Putamen (tissue), 1 donor: ENCODE measurements around the gene PHF2.

Experiments
- DNase-seq: peaks from one replicate; pipeline ENCODE4 v3.0.0-alpha.2; 2016; ENCODE audit warnings: low spot score

Gene PHF2

GRCh38 chr9:93568169-93568568, 8.2 kb upstream of the PHF2 start:
- DNase-seq = no peak

GRCh38 chr9:93569621-93570174, 6.7 kb upstream of the PHF2 start:
- DNase-seq = no peak

GRCh38 chr9:93572221-93572620, 4.2 kb upstream of the PHF2 start:
- DNase-seq = no peak

GRCh38 chr9:93572636-93573515, 3.5 kb upstream of the PHF2 start:
- no peak for DNase-seq

GRCh38 chr9:93573516-93573828, 2.9 kb upstream of the PHF2 start:
- no peak for DNase-seq

GRCh38 chr9:93574091-93574899, 2.1 kb upstream of the PHF2 start:
- DNase-seq = no peak

GRCh38 chr9:93574900-93575795, 1.2 kb upstream of the PHF2 start:
- no peak for DNase-seq

- no peak for DNase-seq
Measured at GRCh38 chr9:93575796-93576257, 557 bp upstream of the PHF2 start.

- DNase-seq = no peak
Measured at GRCh38 chr9:93577078-93577974, 942 bp downstream of the PHF2 start.

GRCh38 chr9:93577975-93578682, 1.7 kb downstream of the PHF2 start:
- DNase-seq = no peak

GRCh38 chr9:93578844-93579243, 2.5 kb downstream of the PHF2 start:
- no peak for DNase-seq

GRCh38 chr9:93579711-93580516, 3.5 kb downstream of the PHF2 start:
- no peak for DNase-seq

GRCh38 chr9:93580654-93581380, 4.4 kb downstream of the PHF2 start:
- no peak for DNase-seq

- no peak for DNase-seq
Measured at GRCh38 chr9:93582115-93582514, 5.7 kb downstream of the PHF2 start.

- no peak for DNase-seq
Measured at GRCh38 chr9:93582550-93582949, 6.2 kb downstream of the PHF2 start.

- DNase-seq = no peak
Measured at GRCh38 chr9:93585259-93585658, 8.9 kb downstream of the PHF2 start.

GRCh38 chr9:93585695-93586094, 9.3 kb downstream of the PHF2 start:
- DNase-seq = no peak

- no peak for DNase-seq
Measured at GRCh38 chr9:93586290-93587057, 10.1 kb downstream of the PHF2 start.
